ENCODE results near the gene DGCR6L. TPM values are rescaled to one million over a fixed set of nuclear protein-coding genes. Genes with fewer than 3 reads are reported as not detected.
"Not testable (repeated sequence)": the region's sequence is repeated elsewhere in the genome, so short reads cannot be mapped to it uniquely, and the experiment has no call there.

The DGCR6L gene
- total and polyA plus RNA-seq, 10 of the 15 experiments (the other 5 are each of a cell fraction or from before 2014, with no cell fraction given): 1.6 to 62.8 (median 22.6) TPM

- FAIRE-seq (no peak), DNase-seq (ENCODE audit: low read depth, low spot score) (no peak), ATAC-seq (no peak)
- Histone ChIP-seq H3K27ac (ENCODE audit: control insufficient read depth, insufficient read depth) (no peak overlapping the region), H2AFZ (ENCODE audit: control insufficient read depth, low read depth, low read length) (no peak overlapping the region), H3K9me3 (replicated peaks; ENCODE audit: control insufficient read depth, insufficient read depth, low read length) (no peaks in the 10 kb centered on the region), H3K79me2 (ENCODE audit: control insufficient read depth, insufficient read depth, low read length) (no peaks in the 10 kb centered on the region), H3K4me2 (ENCODE audit: control insufficient read depth, insufficient read depth) (no peak overlapping the region), H3K4me1 (ENCODE audit: control insufficient read depth, insufficient read depth, low read length) (no peaks in the 10 kb centered on the region), H4K20me1 (ENCODE audit: control insufficient read depth, insufficient read depth) (no peaks in the 10 kb centered on the region), H3K4me3 (no peak overlapping the region), H3K36me3 (ENCODE audit: control insufficient read depth in 2 of 2, insufficient read depth in 2 of 2, low read length in 1 of 2) (no peaks in the 10 kb centered on the region), H3K27me3 (replicated peaks in 1 of 2; ENCODE audit: control insufficient read depth in 2 of 2, insufficient read depth in 2 of 2, low read length in 1 of 2) (no peaks in the 10 kb centered on the region), H3K9ac (ENCODE audit: control insufficient read depth, insufficient read depth, low read length) (no peak overlapping the region)
- ChIA-PET CTCF (no interaction called here), RAD21 (ENCODE audit: unreplicated experiment) (no interaction called here), POLR2A (no interaction called here), SMC1A (ENCODE audit: uncharacterized antibody, unreplicated experiment) (no interaction called here)
- 56% methylated on average over 12 of the region's 12 CpGs for WGBS (ENCODE audit: insufficient coverage, insufficient replicate concordance, low lambda C conversion rate, missing lambda C conversion rate)
- in situ Hi-C loops (cut with MboI): no loop called here
- intact Hi-C loops (cut with micrococcal nuclease; ENCODE audit: unreplicated experiment): no loop called here
- TF ChIP-seq CHD2 (IDR thresholded peaks at IDR 0.05; ENCODE audit: borderline replicate concordance, low read depth, low read length): no peak
- TF ChIP-seq FOXM1 (IDR thresholded peaks at IDR 0.05; ENCODE audit: low read depth, low read length): no peak
- no peak for TF ChIP-seq PAX8 (IDR thresholded peaks at IDR 0.05)
- TF ChIP-seq ELK1 (IDR thresholded peaks at IDR 0.05; ENCODE audit: low read depth, low read length): no peak
- no peak for TF ChIP-seq TCF12 (IDR thresholded peaks at IDR 0.05; ENCODE audit: low read depth, low read length)
- TF ChIP-seq CREB1 (IDR thresholded peaks at IDR 0.05; ENCODE audit: low read depth): no peak
- BruUV-seq (replicated peaks): no TSS peak
Observed at GRCh38 chr22:20280866-20281265, 39.0 kb downstream of the DGCR6L start.

- ATAC-seq; BruUV-seq (replicated peaks); FAIRE-seq; H3K9ac ChIP-seq (ENCODE audit: control insufficient read depth, insufficient read depth, low read length); H3K27ac ChIP-seq (ENCODE audit: control insufficient read depth, insufficient read depth); H4K20me1 ChIP-seq (ENCODE audit: control insufficient read depth, insufficient read depth); RAD21 ChIA-PET (ENCODE audit: unreplicated experiment); intact Hi-C loops (cut with micrococcal nuclease; ENCODE audit: unreplicated experiment); H3K36me3 ChIP-seq (ENCODE audit: control insufficient read depth in 2 of 2, insufficient read depth in 2 of 2, low read length in 1 of 2); H2AFZ ChIP-seq (ENCODE audit: control insufficient read depth, low read depth, low read length); H3K4me2 ChIP-seq (ENCODE audit: control insufficient read depth, insufficient read depth); H3K27me3 ChIP-seq (replicated peaks in 1 of 2; ENCODE audit: control insufficient read depth in 2 of 2, insufficient read depth in 2 of 2, low read length in 1 of 2); H3K79me2 ChIP-seq (ENCODE audit: control insufficient read depth, insufficient read depth, low read length); DNase-seq (ENCODE audit: low read depth, low spot score); SMC1A ChIA-PET (ENCODE audit: uncharacterized antibody, unreplicated experiment); in situ Hi-C loops (cut with MboI); H3K9me3 ChIP-seq (replicated peaks; ENCODE audit: control insufficient read depth, insufficient read depth, low read length); H3K4me3 ChIP-seq; POLR2A ChIA-PET; CTCF ChIA-PET; H3K4me1 ChIP-seq (ENCODE audit: control insufficient read depth, insufficient read depth, low read length): not testable (repeated sequence)
- 39% methylated on average over 3 of the region's 21 CpGs for WGBS (ENCODE audit: insufficient coverage, insufficient replicate concordance, low lambda C conversion rate, missing lambda C conversion rate)
Observed at GRCh38 chr22:20280163-20280562, 39.7 kb downstream of the DGCR6L start.

Data from GM12878 (cell line).